ENCODE results near the gene FRK. TPM values are rescaled to one million over a fixed set of nuclear protein-coding genes. Genes with fewer than 3 reads are reported as not detected.

Gene FRK
- total and polyA plus RNA-seq, 2 experiments from 2014 or later: 2.7 to 16.9 TPM

- 44% methylated on average over 2 of the region's 2 CpGs for WGBS (ENCODE audit: low lambda C conversion rate, missing lambda C conversion rate)
- Histone ChIP-seq H3K4me1 (ENCODE audit: insufficient read depth) (no peaks in the 10 kb centered on the region), H3K27ac (no peak overlapping the region), H3K4me3 (no peak overlapping the region), H3K79me2 (peaks cover 15% of the 10 kb centered on the region), H3K9me2 (replicated peaks; ENCODE audit: insufficient read depth) (no peaks in the 10 kb centered on the region), H3K9me3 (ENCODE audit: low read depth) (no peaks in the 10 kb centered on the region), H3K36me3 (replicated peaks; ENCODE audit: insufficient read depth, low read depth) (no peaks in the 10 kb centered on the region), H3K27me3 (no peaks in the 10 kb centered on the region), H3K4me2 (no peak overlapping the region), H4K20me1 (ENCODE audit: insufficient read depth, poor library complexity, severe bottlenecking) (no peaks in the 10 kb centered on the region), H2AFZ (no peak overlapping the region)
- no peak for DNase-seq (ENCODE audit: low spot score)
- no peak for TF ChIP-seq CTCF (IDR thresholded peaks at IDR 0.05; ENCODE audit: poor library complexity)
- TF ChIP-seq EZH2phosphoT487 (IDR thresholded peaks at IDR 0.05; ENCODE audit: low read depth, severe bottlenecking, unreplicated experiment): no peak
- no peak for TF ChIP-seq EZH2 (IDR thresholded peaks at IDR 0.05; ENCODE audit: borderline replicate concordance)
Measured at GRCh38 chr6:115977220-115977619, 83.5 kb downstream of the FRK start.

- H3K4me2 ChIP-seq: no peak overlapping the region
- no peaks in the 10 kb centered on the region for H3K4me1 ChIP-seq (ENCODE audit: insufficient read depth)
- no peaks in the 10 kb centered on the region for H3K9me3 ChIP-seq (ENCODE audit: low read depth)
- no peaks in the 10 kb centered on the region for H3K9me2 ChIP-seq (replicated peaks; ENCODE audit: insufficient read depth)
- DNase-seq (ENCODE audit: low spot score): no peak
- H3K27me3 ChIP-seq: no peaks in the 10 kb centered on the region
- no peak overlapping the region for H3K27ac ChIP-seq
- H3K4me3 ChIP-seq: no peak overlapping the region
- H2AFZ ChIP-seq: no peak overlapping the region
- no peak for TF ChIP-seq EZH2phosphoT487 (IDR thresholded peaks at IDR 0.05; ENCODE audit: low read depth, severe bottlenecking, unreplicated experiment)
- TF ChIP-seq CTCF (IDR thresholded peaks at IDR 0.05; ENCODE audit: poor library complexity): no peak
- no peak for TF ChIP-seq EZH2 (IDR thresholded peaks at IDR 0.05; ENCODE audit: borderline replicate concordance)
- no peaks in the 10 kb centered on the region for H3K36me3 ChIP-seq (replicated peaks; ENCODE audit: insufficient read depth, low read depth)
- no peaks in the 10 kb centered on the region for H4K20me1 ChIP-seq (ENCODE audit: insufficient read depth, poor library complexity, severe bottlenecking)
- WGBS (ENCODE audit: low lambda C conversion rate, missing lambda C conversion rate): 96% methylated on average over 2 of the region's 2 CpGs
- peaks cover 15% of the 10 kb centered on the region for H3K79me2 ChIP-seq
Measured at GRCh38 chr6:115976321-115976870, 84.3 kb downstream of the FRK start.

GRCh38 chr6:115972679-115973078, 88.0 kb downstream of the FRK start:
- H3K4me2 ChIP-seq: no peak overlapping the region
- H3K4me1 ChIP-seq (ENCODE audit: insufficient read depth): no peaks in the 10 kb centered on the region
- no peaks in the 10 kb centered on the region for H4K20me1 ChIP-seq (ENCODE audit: insufficient read depth, poor library complexity, severe bottlenecking)
- no peak overlapping the region for H3K27ac ChIP-seq
- TF ChIP-seq CTCF (IDR thresholded peaks at IDR 0.05; ENCODE audit: poor library complexity): no peak
- TF ChIP-seq EZH2phosphoT487 (IDR thresholded peaks at IDR 0.05; ENCODE audit: low read depth, severe bottlenecking, unreplicated experiment): no peak
- TF ChIP-seq EZH2 (IDR thresholded peaks at IDR 0.05; ENCODE audit: borderline replicate concordance): no peak
- H3K9me3 ChIP-seq (ENCODE audit: low read depth): no peaks in the 10 kb centered on the region
- 92% methylated on average over 2 of the region's 2 CpGs for WGBS (ENCODE audit: low lambda C conversion rate, missing lambda C conversion rate)
- H3K4me3 ChIP-seq: no peak overlapping the region
- no peak for DNase-seq (ENCODE audit: low spot score)
- no peaks in the 10 kb centered on the region for H3K36me3 ChIP-seq (replicated peaks; ENCODE audit: insufficient read depth, low read depth)
- peaks cover 15% of the 10 kb centered on the region for H3K79me2 ChIP-seq
- H2AFZ ChIP-seq: no peak overlapping the region
- no peaks in the 10 kb centered on the region for H3K9me2 ChIP-seq (replicated peaks; ENCODE audit: insufficient read depth)
- H3K27me3 ChIP-seq: no peaks in the 10 kb centered on the region
